HEK293T (cell line): Measurements from ENCODE around the gene PIGL.

Source experiments
- ARNT ChIP-seq: fragments of 450-650 bp; IDR thresholded peaks from 2 replicates; pipeline ENCODE4 v1.6.1; 2017; ENCODE audit warnings: mild to moderate bottlenecking
- BHLHE40 ChIP-seq: fragments of 450-650 bp; IDR thresholded peaks from 2 replicates; pipeline ENCODE4 v1.6.1; 2016; ENCODE audit warnings: mild to moderate bottlenecking, moderate library complexity, borderline replicate concordance
- ELF4 ChIP-seq: fragments of 450-650 bp; IDR thresholded peaks from 2 replicates; pipeline ENCODE4 v1.6.1; 2017; ENCODE audit warnings: antibody characterized with exemption
- FOXA1 ChIP-seq: fragments of 450-650 bp; IDR thresholded peaks from 2 replicates; pipeline ENCODE4 v1.6.1; 2016; ENCODE audit warnings: mild to moderate bottlenecking
- FOXM1 ChIP-seq: fragments of 450-650 bp; IDR thresholded peaks from 2 replicates; pipeline ENCODE4 v1.6.1; 2017; ENCODE audit warnings: mild to moderate bottlenecking, borderline replicate concordance
- NFRKB ChIP-seq: fragments of 450-650 bp; IDR thresholded peaks from 2 replicates; pipeline ENCODE4 v1.6.1; 2016; ENCODE audit warnings: mild to moderate bottlenecking, moderate library complexity
- SP1 ChIP-seq: fragments of 450-650 bp; IDR thresholded peaks from 2 replicates; pipeline ENCODE4 v1.6.1; 2017
- ZNF384 ChIP-seq: fragments of 450-650 bp; IDR thresholded peaks from 2 replicates; pipeline ENCODE4 v1.6.1; 2016

- TF ChIP-seq FOXM1 (no peak), FOXA1 (no peak), ARNT (no peak), SP1 (no peak), ZNF384 (no peak), NFRKB (no peak), BHLHE40 (no peak), ELF4 (no peak)
These were observed 34.0 kb downstream of the PIGL start for GRCh38 chr17:16251043-16251442.
